C4-2B (cell line): ENCODE results near the gene ADGRD1.

ENCODE experiments used
- ZFX ChIP-seq: fragments of 450-650 bp; IDR thresholded peaks from 2 replicates; pipeline ENCODE4 v1.6.1; 2017
- TF ChIP-seq, protein P1 (sequence below): fragments of 450-650 bp; conservative IDR thresholded peaks from 2 replicates; pipeline ENCODE4 v1.5.1; 2017; ENCODE audit warnings: mild to moderate bottlenecking

DNA sequence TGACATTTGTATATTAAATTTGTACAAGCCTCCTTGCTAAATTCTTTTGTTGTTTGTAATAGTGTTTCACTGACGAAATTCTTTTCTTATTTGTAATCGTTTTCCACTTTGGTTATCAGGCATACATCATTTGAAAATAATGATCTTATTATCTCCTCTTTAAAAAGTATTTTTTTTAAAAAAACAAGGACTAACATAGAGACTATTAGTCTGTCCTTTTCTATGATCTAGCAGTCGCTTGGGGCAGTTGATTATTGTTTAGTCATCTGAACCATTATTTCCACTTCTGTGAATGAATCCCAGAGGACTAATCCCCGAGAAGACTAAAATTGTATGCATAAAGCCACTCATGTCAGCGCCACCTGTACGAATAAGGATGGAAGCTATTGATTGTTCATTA, 11.5 kb downstream of the ADGRD1 start:
- TF ChIP-seq, protein P1, sequence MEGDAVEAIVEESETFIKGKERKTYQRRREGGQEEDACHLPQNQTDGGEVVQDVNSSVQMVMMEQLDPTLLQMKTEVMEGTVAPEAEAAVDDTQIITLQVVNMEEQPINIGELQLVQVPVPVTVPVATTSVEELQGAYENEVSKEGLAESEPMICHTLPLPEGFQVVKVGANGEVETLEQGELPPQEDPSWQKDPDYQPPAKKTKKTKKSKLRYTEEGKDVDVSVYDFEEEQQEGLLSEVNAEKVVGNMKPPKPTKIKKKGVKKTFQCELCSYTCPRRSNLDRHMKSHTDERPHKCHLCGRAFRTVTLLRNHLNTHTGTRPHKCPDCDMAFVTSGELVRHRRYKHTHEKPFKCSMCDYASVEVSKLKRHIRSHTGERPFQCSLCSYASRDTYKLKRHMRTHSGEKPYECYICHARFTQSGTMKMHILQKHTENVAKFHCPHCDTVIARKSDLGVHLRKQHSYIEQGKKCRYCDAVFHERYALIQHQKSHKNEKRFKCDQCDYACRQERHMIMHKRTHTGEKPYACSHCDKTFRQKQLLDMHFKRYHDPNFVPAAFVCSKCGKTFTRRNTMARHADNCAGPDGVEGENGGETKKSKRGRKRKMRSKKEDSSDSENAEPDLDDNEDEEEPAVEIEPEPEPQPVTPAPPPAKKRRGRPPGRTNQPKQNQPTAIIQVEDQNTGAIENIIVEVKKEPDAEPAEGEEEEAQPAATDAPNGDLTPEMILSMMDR, result no peak
- TF ChIP-seq ZFX, result no peak
